ENCODE results near the gene ZNF77.
"Not testable (repeated sequence)": the region's sequence is repeated elsewhere in the genome, so short reads cannot be mapped to it uniquely, and the experiment has no call there.

Gene ZNF77

GRCh38 chr19:2917275-2918184 is 27.2 kb downstream of the ZNF77 start:
- DNase-seq (ENCODE audit: low read depth in 2 of 2), result no peak

- peak in 1 of 2 donors; percentile 17 for DNase-seq (ENCODE audit: low read depth in 2 of 2)
Observed at GRCh38 chr19:2912306-2912705, 32.5 kb downstream of the ZNF77 start.

DNA sequence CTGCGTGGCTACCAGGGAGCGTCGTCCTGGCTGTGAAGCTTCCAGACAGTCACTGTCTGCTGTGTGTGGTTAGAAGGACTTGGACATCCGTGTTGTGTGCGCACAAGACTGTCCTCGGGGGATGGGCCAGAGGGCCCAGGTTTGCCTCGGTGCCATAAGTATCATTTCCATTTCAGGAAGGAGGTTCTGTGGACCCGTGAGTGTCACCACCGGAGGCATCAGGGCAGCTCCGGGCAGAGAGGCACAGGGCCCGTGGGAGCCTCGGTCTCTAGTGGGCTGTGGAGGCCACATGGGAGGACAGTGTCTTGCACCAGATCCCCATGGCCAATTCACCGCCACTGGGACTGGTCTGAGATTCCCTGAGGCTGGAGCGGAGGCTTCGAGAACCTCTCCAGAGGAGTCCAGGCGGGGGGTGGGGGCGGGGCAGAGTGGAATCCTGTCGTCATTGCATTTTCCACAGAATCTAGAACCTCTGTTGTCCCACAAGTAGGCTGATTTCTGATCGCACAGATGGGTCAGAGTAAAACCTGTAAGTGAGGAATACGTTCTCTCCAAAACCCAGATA is 38.1 kb downstream of the ZNF77 start:
- no peak for DNase-seq (ENCODE audit: low read depth in 2 of 2)

- no peak for DNase-seq (ENCODE audit: low read depth in 2 of 2)
Observed at GRCh38 chr19:2905918-2906519, 38.8 kb downstream of the ZNF77 start.

GRCh38 chr19:2903326-2903725 is 41.4 kb downstream of the ZNF77 start:
- not testable (repeated sequence) for DNase-seq (ENCODE audit: low read depth in 2 of 2)

DNA sequence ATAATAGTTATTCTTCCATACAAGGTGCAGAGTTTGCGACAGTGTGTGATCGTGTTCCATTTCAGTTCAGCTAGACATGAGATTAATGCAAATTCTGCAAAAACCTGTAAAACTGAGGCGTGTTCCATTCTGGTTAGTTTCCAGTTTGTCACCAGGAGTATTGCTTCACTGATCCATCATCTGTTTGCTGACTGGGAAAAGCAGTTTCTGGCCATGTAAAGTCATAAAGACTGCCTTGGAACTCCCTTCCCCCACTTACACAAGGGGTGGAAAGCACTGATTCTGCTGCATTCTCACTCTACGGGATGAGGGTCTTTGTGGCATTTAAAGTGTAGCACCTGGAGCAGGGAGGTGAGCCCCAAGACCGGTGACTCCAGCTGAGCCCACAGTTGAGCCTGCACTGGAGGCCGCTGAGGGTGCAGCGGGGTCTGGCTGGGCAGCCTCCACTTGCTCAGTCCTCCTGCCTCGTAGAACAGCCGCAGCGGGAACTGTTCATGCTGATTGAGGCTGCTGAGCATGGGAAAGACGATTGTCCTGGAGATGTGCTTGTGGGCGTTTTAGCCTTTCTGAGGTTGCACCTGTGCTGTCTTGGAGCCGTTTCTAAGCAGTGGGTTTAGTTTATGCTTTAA is 42.1 kb downstream of the ZNF77 start:
- DNase-seq (ENCODE audit: low read depth in 2 of 2), result no peak

- DNase-seq (ENCODE audit: low read depth in 2 of 2), result peak; percentile 96 to 100
Observed at GRCh38 chr19:2900296-2901252, 44.2 kb downstream of the ZNF77 start, which contains the start of gene ZNF57. Gene ZNF57 (plus strand): TSS chr19:2900928. CDS start chr19:2901046, 118 bp downstream.

DNA sequence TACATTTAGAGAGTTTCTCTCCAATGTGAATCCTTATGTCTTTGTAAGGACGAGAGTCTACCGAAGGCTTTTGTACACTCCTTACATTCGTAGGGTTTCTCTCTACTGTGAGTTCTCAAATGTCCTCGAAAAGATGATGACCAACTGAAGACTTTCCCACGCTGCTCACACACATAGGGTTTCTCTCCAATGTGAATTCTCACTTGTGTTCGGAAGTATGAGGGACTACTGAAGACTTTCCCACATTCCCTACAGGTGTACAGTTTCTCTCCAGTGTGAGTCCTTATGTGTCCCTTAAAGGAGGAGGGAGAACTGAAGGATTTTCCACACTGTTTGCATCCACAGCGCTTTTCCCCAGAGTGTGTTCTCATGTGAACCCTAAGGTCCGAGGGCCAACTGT is 48.1 kb downstream of the ZNF77 start:
- DNase-seq (ENCODE audit: low read depth in 2 of 2), result no peak

DNA sequence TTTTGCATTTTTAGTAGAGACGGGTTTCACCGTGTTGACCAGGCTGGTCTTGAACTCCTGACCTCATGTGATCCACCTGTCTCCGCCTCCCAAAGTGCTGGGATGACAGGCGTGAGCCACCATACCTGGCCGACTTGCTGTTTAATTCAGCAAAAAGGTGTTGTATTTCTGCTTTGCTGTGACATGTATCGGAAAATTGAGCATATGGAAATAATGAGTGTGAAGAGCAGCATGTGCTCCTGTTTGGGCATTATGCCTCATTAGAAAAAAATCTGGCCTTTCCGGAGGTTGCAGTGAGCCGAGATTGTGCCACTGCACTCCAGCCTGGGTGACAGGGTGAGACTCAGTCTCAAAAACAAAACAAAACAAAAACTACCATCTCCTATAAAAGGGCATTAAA is 54.2 kb downstream of the ZNF77 start:
- DNase-seq (ENCODE audit: low read depth in 2 of 2), result not testable (repeated sequence)

GRCh38 chr19:2888731-2889224 is 56.0 kb downstream of the ZNF77 start:
- DNase-seq (ENCODE audit: low read depth in 2 of 2), result peak; percentile 36 to 50

GRCh38 chr19:2887391-2887914 is 57.3 kb downstream of the ZNF77 start:
- DNase-seq (ENCODE audit: low read depth in 2 of 2), result no peak

DNA sequence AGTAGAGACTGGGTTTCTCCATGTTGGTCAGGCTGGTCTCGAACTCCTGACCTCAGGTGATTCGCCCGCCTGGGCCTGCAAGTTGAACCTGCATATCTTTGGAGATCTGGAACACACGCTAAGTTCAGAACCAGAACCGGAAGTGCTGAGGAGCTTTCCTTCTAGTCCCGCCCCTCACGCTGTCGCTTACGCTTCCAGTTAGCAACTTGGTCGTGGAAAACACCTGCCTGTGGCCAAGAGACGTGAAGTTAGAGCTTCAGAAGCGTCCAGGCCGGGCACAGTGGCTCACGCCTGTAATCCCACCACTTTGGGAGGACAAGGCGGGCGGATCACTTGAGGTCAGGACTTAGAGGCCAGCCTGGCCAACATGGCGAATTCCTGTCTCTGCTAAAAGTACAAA is 59.0 kb downstream of the ZNF77 start:
- no peak for DNase-seq (ENCODE audit: low read depth in 2 of 2)

GRCh38 chr19:2883686-2884439 is 60.9 kb downstream of the ZNF77 start:
- no peak for DNase-seq (ENCODE audit: low read depth in 2 of 2)

Data from stimulated activated CD4-positive, alpha-beta T cell treated with anti-CD3 and anti-CD28 coated beads, Interleukin-4, amount 100 ng/mL, for 48 hours (primary cell).